PFSK-1 (cell line): ENCODE data around the gene PPEF2.

ENCODE experiments used
- FOXP2 ChIP-seq: optimal IDR thresholded peaks from 2 replicates; pipeline ENCODE3; 2011; ENCODE audit warnings: borderline replicate concordance, control low read depth, inconsistent platforms; ENCODE audit not compliant: insufficient read depth; ENCODE audit errors: extremely low read length, extremely low read depth
- POLR2AphosphoS5 ChIP-seq: IDR thresholded peaks from 2 replicates; pipeline ENCODE4 v1.6.1; 2012; ENCODE audit warnings: low read depth, mild to moderate bottlenecking, control low read depth, low read length, moderate library complexity
- REST ChIP-seq, 2 experiments: IDR thresholded peaks; 2 replicates each; pipeline versions ENCODE4 v1.6.1 to v1.8.0; 2011 to 2012; ENCODE audit warnings: low read depth in 2 of 2, low read length in 2 of 2, control low read depth in 1 of 2, inconsistent platforms in 1 of 2, mild to moderate bottlenecking in 1 of 2, moderate library complexity in 1 of 2; ENCODE audit not compliant: insufficient read depth in 1 of 2
- SIN3A ChIP-seq: IDR thresholded peaks from 2 replicates; pipeline ENCODE4 v1.6.1; 2012; ENCODE audit warnings: mild to moderate bottlenecking, low read length, moderate library complexity, borderline replicate concordance; ENCODE audit not compliant: insufficient read depth
- TAF1 ChIP-seq: IDR thresholded peaks from 2 replicates; pipeline ENCODE4 v1.6.1; 2012; ENCODE audit warnings: low read length, control low read depth, borderline replicate concordance; ENCODE audit not compliant: insufficient read depth

- TF ChIP-seq POLR2AphosphoS5 (no peak), REST (IDR thresholded peaks at IDR 0.05; ENCODE audit: insufficient read depth in 1 of 2, low read depth in 2 of 2, low read length in 2 of 2) (no peak), FOXP2 (no peak), SIN3A (no peak), TAF1 (no peak)
These were observed 67.5 kb downstream of the PPEF2 start for GRCh38 chr4:75834772-75835154.
